Thyroid gland (tissue), 4 donors: ENCODE data around the gene SKOR2.

ENCODE experiments used
- CTCF ChIP-seq, 6 experiments: fragments of 200-600 bp in 3 of 6; fragments of 450-650 bp in 3 of 6; sonication (generic) in 3 of 6; IDR thresholded peaks; one replicate each; pipeline ENCODE4 v1.5.1; 2016 to 2019; ENCODE audit warnings: antibody characterized with exemption in 6 of 6, mild to moderate bottlenecking in 2 of 6, inconsistent platforms in 1 of 6, moderate library complexity in 1 of 6
- POLR2A ChIP-seq, 2 donors: fragments of 450-650 bp; IDR thresholded peaks; one replicate each; pipeline ENCODE4 v1.6.1; 2017; ENCODE audit warnings: antibody characterized with exemption in 2 of 2, mild to moderate bottlenecking in 2 of 2, moderate library complexity in 1 of 2

- TF ChIP-seq POLR2A (IDR thresholded peaks at IDR 0.05) (no peak), CTCF (IDR thresholded peaks at IDR 0.05) (no peak)
These were observed 34.0 kb upstream of the SKOR2 start for GRCh38 chr18:47285456-47285855.
